Retinal pigment epithelial cell (primary cell): Measurements from ENCODE around the gene MRPL50.

Experiments used
- DNase-seq: peaks from one replicate; pipeline ENCODE4 v3.0.0-alpha.2; 2010; ENCODE audit warnings: low read depth
- H3K4me3 ChIP-seq: 2 replicates; pipeline ENCODE4 v1.5.1; 2011; ENCODE audit warnings: mild to moderate bottlenecking, low read length, control low read depth, moderate library complexity
- TF ChIP-seq, protein P1 (sequence below): conservative IDR thresholded peaks from 2 replicates; pipeline ENCODE4 v1.5.1; 2011; ENCODE audit warnings: low read depth, low read length, control low read depth, inconsistent platforms

Gene MRPL50

DNA sequence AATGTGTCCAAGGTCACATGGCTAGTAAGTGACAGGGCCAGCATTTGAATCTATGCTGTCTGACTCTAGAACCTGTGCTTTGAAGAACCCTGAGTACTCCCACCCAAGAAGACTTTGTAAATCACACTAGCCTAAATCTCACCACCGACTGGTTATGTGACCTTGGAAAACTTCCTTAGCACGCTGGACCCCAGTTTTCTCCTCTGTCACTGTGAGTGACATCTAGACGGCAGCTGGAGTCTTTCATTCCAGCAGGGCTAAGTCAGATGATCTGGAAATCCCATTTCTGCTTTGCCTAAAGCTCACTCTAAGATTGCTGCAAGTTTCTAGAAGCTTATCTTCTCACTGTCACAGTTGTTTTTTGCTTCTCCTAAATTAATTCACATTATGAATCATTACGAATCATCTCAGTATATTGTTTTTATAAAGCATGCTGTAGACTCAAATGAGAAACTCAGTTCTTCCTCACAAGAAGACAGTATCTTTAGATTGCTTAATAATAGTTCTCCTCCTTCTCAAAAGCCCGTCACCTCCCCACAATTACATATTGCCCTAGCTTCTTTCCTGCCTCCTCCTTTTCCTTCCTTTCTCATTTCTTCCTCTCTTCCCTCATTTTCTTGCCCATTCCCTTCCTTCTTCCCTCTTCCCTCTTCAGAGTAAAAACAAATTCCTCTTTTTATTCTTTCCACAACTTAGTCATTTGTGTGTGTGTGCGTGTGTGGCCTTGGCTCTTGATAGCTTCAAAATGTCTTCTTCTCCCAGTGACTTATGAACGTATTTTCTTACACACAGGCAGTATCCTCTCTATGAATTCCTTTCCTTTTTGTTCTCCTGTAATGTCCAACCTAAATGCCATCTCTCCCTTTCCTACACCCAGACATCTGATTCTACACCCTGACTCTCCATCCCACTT lies 20.4 kb upstream of the MRPL50 start:
- DNase-seq: no peak
- TF ChIP-seq, protein P1, sequence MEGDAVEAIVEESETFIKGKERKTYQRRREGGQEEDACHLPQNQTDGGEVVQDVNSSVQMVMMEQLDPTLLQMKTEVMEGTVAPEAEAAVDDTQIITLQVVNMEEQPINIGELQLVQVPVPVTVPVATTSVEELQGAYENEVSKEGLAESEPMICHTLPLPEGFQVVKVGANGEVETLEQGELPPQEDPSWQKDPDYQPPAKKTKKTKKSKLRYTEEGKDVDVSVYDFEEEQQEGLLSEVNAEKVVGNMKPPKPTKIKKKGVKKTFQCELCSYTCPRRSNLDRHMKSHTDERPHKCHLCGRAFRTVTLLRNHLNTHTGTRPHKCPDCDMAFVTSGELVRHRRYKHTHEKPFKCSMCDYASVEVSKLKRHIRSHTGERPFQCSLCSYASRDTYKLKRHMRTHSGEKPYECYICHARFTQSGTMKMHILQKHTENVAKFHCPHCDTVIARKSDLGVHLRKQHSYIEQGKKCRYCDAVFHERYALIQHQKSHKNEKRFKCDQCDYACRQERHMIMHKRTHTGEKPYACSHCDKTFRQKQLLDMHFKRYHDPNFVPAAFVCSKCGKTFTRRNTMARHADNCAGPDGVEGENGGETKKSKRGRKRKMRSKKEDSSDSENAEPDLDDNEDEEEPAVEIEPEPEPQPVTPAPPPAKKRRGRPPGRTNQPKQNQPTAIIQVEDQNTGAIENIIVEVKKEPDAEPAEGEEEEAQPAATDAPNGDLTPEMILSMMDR: no peak

DNA sequence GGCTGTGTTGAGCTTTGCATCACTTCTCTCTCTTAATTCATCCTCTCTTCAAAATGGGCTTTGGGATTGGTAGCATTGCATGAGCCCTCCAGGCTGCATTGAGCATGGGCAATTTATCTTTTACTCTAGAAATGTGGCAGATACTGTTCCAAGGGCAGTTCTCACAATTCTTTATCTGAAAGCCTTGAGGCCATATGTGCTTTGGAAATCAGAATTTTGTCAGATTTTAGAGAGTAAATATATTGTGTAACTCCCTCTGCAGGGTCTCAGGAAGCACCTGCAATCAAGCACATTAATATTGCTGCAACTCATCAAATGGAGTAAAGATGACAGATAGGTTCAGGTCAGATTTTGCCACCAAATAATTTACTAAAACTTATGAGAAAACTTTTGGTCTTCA lies 19.6 kb upstream of the MRPL50 start:
- H3K4me3 ChIP-seq: no peak overlapping the region
- no peak for DNase-seq
- TF ChIP-seq, protein P1: no peak

More for the DNA sequence above, 20.4 kb upstream of the MRPL50 start:
- H3K4me3 ChIP-seq: no peak overlapping the region

GRCh38 chr9:101417389-101417788 lies 19.0 kb upstream of the MRPL50 start:
- TF ChIP-seq, protein P1: no peak
- DNase-seq: no peak
- no peak overlapping the region for H3K4me3 ChIP-seq

DNA sequence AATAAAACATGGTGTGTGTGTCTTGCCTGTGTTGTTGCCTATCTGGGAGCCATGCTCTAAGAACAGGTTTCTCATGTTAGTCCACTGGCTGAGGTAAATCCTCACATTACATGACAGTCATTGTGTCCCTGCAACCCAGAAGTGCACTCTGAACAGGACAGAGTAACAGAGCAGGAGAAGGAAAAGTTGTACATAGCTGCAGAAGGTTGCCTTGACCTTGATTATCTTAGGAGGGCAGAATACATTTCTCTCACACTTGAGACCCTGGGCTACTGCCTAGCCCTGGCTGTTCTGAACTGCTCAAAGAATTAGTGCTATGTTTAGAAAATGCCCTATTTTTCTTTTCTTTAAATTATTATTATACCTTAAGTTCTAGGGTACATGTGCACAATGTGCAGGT lies 17.2 kb upstream of the MRPL50 start:
- DNase-seq: no peak
- TF ChIP-seq, protein P1: no peak
- no peak overlapping the region for H3K4me3 ChIP-seq

- H3K4me3 ChIP-seq: no peak overlapping the region
- TF ChIP-seq, protein P1: no peak
- DNase-seq: no peak
Observed at GRCh38 chr9:101414839-101415238, 16.4 kb upstream of the MRPL50 start.

DNA sequence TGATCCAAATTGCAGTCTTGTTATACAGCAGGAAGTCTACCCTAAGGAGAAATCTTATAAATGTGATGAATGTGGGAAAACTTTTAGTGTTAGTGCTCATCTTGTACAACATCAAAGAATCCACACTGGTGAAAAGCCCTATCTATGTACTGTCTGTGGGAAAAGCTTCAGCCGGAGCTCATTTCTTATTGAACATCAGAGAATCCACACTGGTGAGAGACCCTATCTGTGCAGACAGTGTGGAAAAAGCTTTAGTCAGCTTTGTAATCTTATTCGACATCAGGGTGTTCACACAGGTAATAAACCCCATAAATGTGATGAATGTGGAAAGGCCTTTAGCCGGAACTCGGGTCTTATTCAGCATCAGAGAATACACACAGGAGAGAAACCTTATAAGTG lies 10.7 kb upstream of the MRPL50 start:
- no peak overlapping the region for H3K4me3 ChIP-seq
- no peak for DNase-seq
- TF ChIP-seq, protein P1: no peak

- H3K4me3 ChIP-seq: no peak overlapping the region
- TF ChIP-seq, protein P1: no peak
- no peak for DNase-seq
Observed at GRCh38 chr9:101408374-101409078, 10.1 kb upstream of the MRPL50 start.
